A549 (cell line): ENCODE results near the gene PDE3B. TPM values are rescaled to one million over a fixed set of nuclear protein-coding genes. Genes with fewer than 3 reads are reported as not detected.

Experiments used
- ATAC-seq, 2 experiments: fragments of 200-7000 bp in 1 of 2; fragments of >200 bp in 1 of 2; cut with Nextera tagmentation in 1 of 2; cut with Tn5 transposase in 1 of 2; 3 replicates each; pipeline versions ENCODE4 v1.8.0 to v1.9.1; 2018 to 2020; ENCODE audit warnings: mild to moderate bottlenecking in 1 of 2, moderate library complexity in 1 of 2
- CTCF ChIA-PET: fragments of 300-600 bp; sonication (Branson Sonifier 250); formaldehyde crosslinking; extraction: SDS; loops from one replicate; lab custom pipeline; 2021; ENCODE audit warnings: antibody characterized with exemption, inconsistent platforms; lab: Yijun Ruan, JAX
- POLR2A ChIA-PET: fragments of 350-600 bp; formaldehyde crosslinking; extraction: SDS; loops from one replicate; lab custom pipeline; 2021; ENCODE audit warnings: antibody characterized with exemption, inconsistent platforms; lab: Yijun Ruan, JAX
- DNase-seq, 2 experiments: peaks; one replicate each; pipeline versions ENCODE4 v3.0.0 to v3.0.0-alpha.2; 2011 to 2016; ENCODE audit warnings: low read depth in 1 of 2, low spot score in 1 of 2
- FAIRE-seq: peaks from 2 replicates; lab custom pipeline; 2011; peaks lifted over from hg19 to GRCh38; lab: Jason Lieb, UNC
- H3K27ac ChIP-seq, 2 experiments: fragments of >200 bp; sonication (Bioruptor Twin); formaldehyde crosslinking; 3 replicates each; pipeline ENCODE4 v1.5.1; 2016 to 2017
- H3K4me1 ChIP-seq: fragments of >200 bp; sonication (Bioruptor Twin); formaldehyde crosslinking; 3 replicates; pipeline ENCODE4 v1.6.1; 2016
- H3K4me2 ChIP-seq: fragments of >200 bp; sonication (Bioruptor Twin); formaldehyde crosslinking; 3 replicates; pipeline ENCODE4 v1.6.1; 2016
- H3K4me3 ChIP-seq: fragments of >200 bp; sonication (Bioruptor Twin); formaldehyde crosslinking; 3 replicates; pipeline ENCODE4 v1.5.1; 2016
- H3K9me3 ChIP-seq: fragments of >200 bp; sonication (Bioruptor Twin); formaldehyde crosslinking; 3 replicates; pipeline ENCODE4 v1.6.1; 2016
- ATOH8 ChIP-seq: fragments of 250-450 bp; sonication (Bioruptor Pico); IDR thresholded peaks from 2 replicates; pipeline ENCODE4 v1.5.0; 2020; ENCODE audit warnings: low read depth, mild to moderate bottlenecking, moderate library complexity
- BCL3 ChIP-seq: fragments of >200 bp; sonication (Bioruptor Twin); formaldehyde crosslinking; IDR thresholded peaks from 3 replicates; pipeline ENCODE4 v1.6.1; 2016
- CBX2 ChIP-seq: fragments of 200-600 bp; sonication (generic); IDR thresholded peaks from 2 replicates; pipeline ENCODE4 v1.6.1; 2016; ENCODE audit warnings: low read depth, mild to moderate bottlenecking, borderline replicate concordance
- CHD2 ChIP-seq: fragments of 150-350 bp; IDR thresholded peaks from 2 replicates; pipeline ENCODE4 v1.6.1; 2014; ENCODE audit warnings: low read length; ENCODE audit not compliant: partially characterized antibody
- CTCF ChIP-seq: fragments of >200 bp; sonication (Bioruptor Twin); formaldehyde crosslinking; IDR thresholded peaks from 3 replicates; pipeline ENCODE4 v1.5.1; 2016
- EHF ChIP-seq: fragments of 250-450 bp; sonication (Bioruptor Pico); IDR thresholded peaks from 2 replicates; pipeline ENCODE4 v1.5.0; 2020; ENCODE audit warnings: mild to moderate bottlenecking
- EHMT2 ChIP-seq: fragments of 200-600 bp; sonication (generic); IDR thresholded peaks from 2 replicates; pipeline ENCODE4 v1.6.1; 2016; ENCODE audit warnings: antibody characterized with exemption, low read depth, mild to moderate bottlenecking, moderate library complexity
- FOXS1 ChIP-seq: fragments of 250-450 bp; sonication (Bioruptor Pico); IDR thresholded peaks from 2 replicates; pipeline ENCODE4 v1.5.0; 2020; ENCODE audit warnings: mild to moderate bottlenecking, moderate library complexity
- HOXB13 ChIP-seq: fragments of 250-450 bp; sonication (Bioruptor Pico); IDR thresholded peaks from 2 replicates; pipeline ENCODE4 v1.5.0; 2020; ENCODE audit warnings: low read depth, mild to moderate bottlenecking, moderate library complexity
- JUNB ChIP-seq: fragments of >200 bp; sonication (Bioruptor Twin); formaldehyde crosslinking; IDR thresholded peaks from 2 replicates; pipeline ENCODE4 v1.6.1; 2016
- NPAS2 ChIP-seq: fragments of 250-450 bp; sonication (Bioruptor Pico); IDR thresholded peaks from 2 replicates; pipeline ENCODE4 v1.8.0; 2022; ENCODE audit warnings: mild to moderate bottlenecking, moderate library complexity, borderline replicate concordance
- RAD21 ChIP-seq, 2 experiments: fragments of >200 bp in 1 of 2; sonication (Bioruptor Twin) in 1 of 2; formaldehyde crosslinking in 1 of 2; IDR thresholded peaks in 1 of 2; conservative IDR thresholded peaks in 1 of 2; 2 replicates in 1 of 2; 3 replicates in 1 of 2; pipeline ENCODE4 v1.6.1; 2012 to 2018; ENCODE audit warnings: inconsistent platforms in 1 of 2
- RCOR1 ChIP-seq: fragments of 150-350 bp; IDR thresholded peaks from 2 replicates; pipeline ENCODE4 v1.6.1; 2014; ENCODE audit warnings: antibody characterized with exemption, low read length, low read depth
- SMC3 ChIP-seq: fragments of >200 bp; sonication (Bioruptor Twin); formaldehyde crosslinking; IDR thresholded peaks from 3 replicates; pipeline ENCODE4 v1.6.1; 2018; ENCODE audit warnings: inconsistent platforms
- TFCP2L1 ChIP-seq: fragments of 250-450 bp; sonication (Bioruptor Pico); IDR thresholded peaks from 2 replicates; pipeline ENCODE4 v1.5.0; 2021; ENCODE audit warnings: mild to moderate bottlenecking
- USF2 ChIP-seq: fragments of 450-650 bp; IDR thresholded peaks from 2 replicates; pipeline ENCODE4 v1.6.1; 2014; ENCODE audit warnings: antibody characterized with exemption
- ZC3H11A ChIP-seq: fragments of 450-650 bp; IDR thresholded peaks from 2 replicates; pipeline ENCODE4 v1.6.1; 2014; ENCODE audit warnings: antibody characterized with exemption, mild to moderate bottlenecking
- ZSCAN20 ChIP-seq: fragments of 250-450 bp; sonication (Bioruptor Pico); IDR thresholded peaks from 2 replicates; pipeline ENCODE4 v1.8.0; 2022; ENCODE audit warnings: mild to moderate bottlenecking, moderate library complexity
- WGBS: methylation state at CpG from one replicate; pipeline ENCODE4 v1.1.6; 2017; ENCODE audit errors: missing lambda C conversion rate; 5-methylcytosine and 5-hydroxymethylcytosine counted together
- polyA plus RNA-seq, 4 experiments: library from polyadenylated mRNA; depleted of rRNA in 3 of 4; stranded (reverse); fragments of >200 nt; fragmentation: RNase III in 1 of 4; extraction: RNeasy Plus Mini Kit Qiagen cat#74134 plus additional on column Dnase treatment in 1 of 4; gene quantifications; 2 replicates in 3 of 4; 3 replicates in 1 of 4; pipeline ENCODE4 v1.2.3, GENCODE V29; 2011 to 2017
- TF ChIP-seq, protein P1 (sequence below): fragments of 250-450 bp; sonication (Bioruptor Pico); IDR thresholded peaks from 2 replicates; pipeline ENCODE4 v1.5.0; 2021; ENCODE audit warnings: mild to moderate bottlenecking, moderate library complexity, borderline replicate concordance
- TF ChIP-seq, protein P2 (sequence below): IDR thresholded peaks from 2 replicates; pipeline ENCODE4 v1.6.1; 2012
- TF ChIP-seq, protein P3 (sequence below): fragments of >200 bp; sonication (Bioruptor Twin); formaldehyde crosslinking; IDR thresholded peaks from 2 replicates; pipeline ENCODE4 v1.6.1; 2016
- TF ChIP-seq, protein P4 (sequence below): IDR thresholded peaks from 2 replicates; pipeline ENCODE4 v1.6.1; 2012

Gene PDE3B
- polyA plus RNA-seq, 2 of the 4 experiments (the other 2 are of a cell fraction), result 2.4 to 2.9 TPM

DNA sequence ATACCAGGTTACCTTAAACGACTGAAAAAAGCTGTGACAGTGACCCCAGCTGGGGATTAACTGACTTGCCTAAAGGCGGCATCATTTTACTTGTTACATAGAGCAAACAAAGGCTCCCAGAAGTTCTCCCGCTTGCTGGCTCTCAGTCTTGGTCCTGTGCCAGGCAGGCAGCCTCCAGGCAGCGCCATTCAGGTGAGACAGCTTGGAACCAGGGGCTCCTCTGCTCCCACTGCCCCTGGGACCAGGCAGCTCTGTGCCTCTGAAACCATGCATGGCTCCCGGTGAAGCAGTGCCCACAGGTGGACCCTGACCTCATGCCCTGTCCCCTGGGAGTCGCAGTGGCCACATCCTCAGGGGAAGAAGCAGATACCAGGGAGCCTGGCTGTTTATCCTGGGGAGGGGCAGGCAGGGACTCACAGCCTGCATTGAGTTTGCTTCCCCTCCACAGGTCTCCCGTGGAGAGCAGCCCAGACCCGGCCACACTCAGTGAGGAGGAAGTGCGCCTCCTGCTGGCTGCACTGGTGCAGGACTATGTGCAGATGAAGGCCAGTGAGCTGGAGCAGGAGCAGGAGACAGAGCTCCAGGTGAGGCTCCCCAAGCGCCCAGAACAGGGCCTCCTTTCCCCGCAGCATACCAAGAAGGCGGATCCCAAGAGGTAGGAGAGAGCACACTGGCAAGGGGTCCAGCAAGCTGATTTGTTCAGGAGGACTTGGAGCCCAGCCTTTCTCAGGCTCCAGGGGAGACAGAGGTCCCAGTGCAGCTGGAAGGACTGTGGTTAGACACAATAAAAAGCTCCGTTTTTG is 264.0 kb downstream of the PDE3B start:
- H3K4me2 ChIP-seq, result peak overlapping the region; percentile 61
- ChIA-PET CTCF (interaction anchor here (0.6 to 6.4 kb wide), 96 partner anchors 9 to 1706 kb away, joined by 3 to 129 read pairs (median 4); partner anchors contain the start of genes CALCB, CYP2R1, INSC and PSMA1), POLR2A (interaction anchor here (2.1 to 2.6 kb wide), 2 partner anchors 16 to 118 kb away, joined by 11 read pairs; partner anchors contain the start of gene CYP2R1)
- DNase-seq (peak; percentile 17 to 61), ATAC-seq (peak; percentile 83 to 92), FAIRE-seq (no peak)
- H3K27ac ChIP-seq, result no peak overlapping the region
- peaks cover 6% of the 10 kb centered on the region; the same call in 2 of the 3 replicates for H3K4me1 ChIP-seq
- TF ChIP-seq TFCP2L1 (no peak), CTCF (peak; percentile 80), HOXB13 (CRISPR knock-in tag) (no peak), SMC3 (peak; percentile 78), CBX2 (no peak), BCL3 (no peak), JUNB (no peak), NPAS2 (no peak), RAD21 (conservative IDR thresholded peaks at IDR 0.05 in 1 of 2, IDR thresholded peaks at IDR 0.05 in 1 of 2) (peak; percentile 57 to 58), ZC3H11A (no peak), USF2 (no peak), FOXS1 (no peak), ZSCAN20 (no peak)
- TF ChIP-seq, protein P1, sequence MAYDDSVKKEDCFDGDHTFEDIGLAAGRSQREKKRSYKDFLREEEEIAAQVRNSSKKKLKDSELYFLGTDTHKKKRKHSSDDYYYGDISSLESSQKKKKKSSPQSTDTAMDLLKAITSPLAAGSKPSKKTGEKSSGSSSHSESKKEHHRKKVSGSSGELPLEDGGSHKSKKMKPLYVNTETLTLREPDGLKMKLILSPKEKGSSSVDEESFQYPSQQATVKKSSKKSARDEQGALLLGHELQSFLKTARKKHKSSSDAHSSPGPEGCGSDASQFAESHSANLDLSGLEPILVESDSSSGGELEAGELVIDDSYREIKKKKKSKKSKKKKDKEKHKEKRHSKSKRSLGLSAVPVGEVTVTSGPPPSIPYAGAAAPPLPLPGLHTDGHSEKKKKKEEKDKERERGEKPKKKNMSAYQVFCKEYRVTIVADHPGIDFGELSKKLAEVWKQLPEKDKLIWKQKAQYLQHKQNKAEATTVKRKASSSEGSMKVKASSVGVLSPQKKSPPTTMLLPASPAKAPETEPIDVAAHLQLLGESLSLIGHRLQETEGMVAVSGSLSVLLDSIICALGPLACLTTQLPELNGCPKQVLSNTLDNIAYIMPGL (CRISPR knock-in tag), result no peak
- TF ChIP-seq, protein P2, sequence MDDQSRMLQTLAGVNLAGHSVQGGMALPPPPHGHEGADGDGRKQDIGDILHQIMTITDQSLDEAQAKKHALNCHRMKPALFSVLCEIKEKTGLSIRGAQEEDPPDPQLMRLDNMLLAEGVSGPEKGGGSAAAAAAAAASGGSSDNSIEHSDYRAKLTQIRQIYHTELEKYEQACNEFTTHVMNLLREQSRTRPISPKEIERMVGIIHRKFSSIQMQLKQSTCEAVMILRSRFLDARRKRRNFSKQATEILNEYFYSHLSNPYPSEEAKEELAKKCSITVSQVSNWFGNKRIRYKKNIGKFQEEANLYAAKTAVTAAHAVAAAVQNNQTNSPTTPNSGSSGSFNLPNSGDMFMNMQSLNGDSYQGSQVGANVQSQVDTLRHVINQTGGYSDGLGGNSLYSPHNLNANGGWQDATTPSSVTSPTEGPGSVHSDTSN, result no peak
- H3K4me3 ChIP-seq, result no peak overlapping the region
- WGBS, result 24% methylated on average over 7 of the region's 13 CpGs
- H3K9me3 ChIP-seq, result no peaks in the 10 kb centered on the region

- ATAC-seq (peak; percentile 79 to 85), FAIRE-seq (peak; percentile 61), DNase-seq (peak; percentile 32 to 64)
- Histone ChIP-seq H3K4me1 (peaks cover 6% of the 10 kb centered on the region; the same call in 2 of the 3 replicates), H3K4me3 (no peak overlapping the region), H3K27ac (no peak overlapping the region), H3K4me2 (peak overlapping the region; percentile 61), H3K9me3 (no peaks in the 10 kb centered on the region)
- POLR2A ChIA-PET, result interaction anchor here (2.1 to 2.6 kb wide), 2 partner anchors 17 to 118 kb away, joined by 11 read pairs; partner anchors contain the start of gene CYP2R1
- 14% methylated on average over 6 of the region's 6 CpGs for WGBS
- CTCF ChIA-PET, result interaction anchor here (0.6 to 6.4 kb wide), 86 partner anchors 10 to 1705 kb away, joined by 3 to 129 read pairs (median 4); partner anchors contain the start of genes CALCB, CYP2R1 and PSMA1
- TF ChIP-seq EHMT2 (no peak), ATOH8 (no peak), CTCF (peak; percentile 76), SMC3 (peak; percentile 62), CHD2 (no peak), EHF (CRISPR knock-in tag) (no peak), RAD21 (conservative IDR thresholded peaks at IDR 0.05 in 1 of 2, IDR thresholded peaks at IDR 0.05 in 1 of 2) (peak; percentile 67 to 75), RCOR1 (no peak), NPAS2 (no peak)
- TF ChIP-seq, protein P3, sequence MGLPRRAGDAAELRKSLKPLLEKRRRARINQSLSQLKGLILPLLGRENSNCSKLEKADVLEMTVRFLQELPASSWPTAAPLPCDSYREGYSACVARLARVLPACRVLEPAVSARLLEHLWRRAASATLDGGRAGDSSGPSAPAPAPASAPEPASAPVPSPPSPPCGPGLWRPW, result no peak
- TF ChIP-seq, protein P4, sequence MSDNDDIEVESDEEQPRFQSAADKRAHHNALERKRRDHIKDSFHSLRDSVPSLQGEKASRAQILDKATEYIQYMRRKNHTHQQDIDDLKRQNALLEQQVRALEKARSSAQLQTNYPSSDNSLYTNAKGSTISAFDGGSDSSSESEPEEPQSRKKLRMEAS, result no peak
Observed at GRCh38 chr11:14908214-14908880, 264.7 kb downstream of the PDE3B start.
